ENCODE measurements around the gene POU2AF1. TPM values are rescaled to one million over a fixed set of nuclear protein-coding genes. Genes with fewer than 3 reads are reported as not detected.

The POU2AF1 gene
- polyA plus RNA-seq, 3 donors, result 0.61 to 1.4 (median 1.1) TPM

GRCh38 chr11:111388842-111389241 is 9.8 kb upstream of the POU2AF1 start:
- no peak for DNase-seq (ENCODE audit: low read depth in 3 of 3, low spot score in 2 of 3)

GRCh38 chr11:111388420-111388819 is 9.3 kb upstream of the POU2AF1 start:
- no peak for DNase-seq (ENCODE audit: low read depth in 3 of 3, low spot score in 2 of 3)

- DNase-seq (ENCODE audit: low read depth in 3 of 3, low spot score in 2 of 3), result no peak
Measured at GRCh38 chr11:111387363-111387762, 8.3 kb upstream of the POU2AF1 start.

- DNase-seq (ENCODE audit: low read depth in 3 of 3, low spot score in 2 of 3), result no peak
Measured at GRCh38 chr11:111386611-111387150, 7.6 kb upstream of the POU2AF1 start.

GRCh38 chr11:111384494-111384893 is 5.4 kb upstream of the POU2AF1 start:
- DNase-seq (ENCODE audit: low read depth in 3 of 3, low spot score in 2 of 3), result no peak

GRCh38 chr11:111382451-111382850 is 3.4 kb upstream of the POU2AF1 start:
- DNase-seq (ENCODE audit: low read depth in 3 of 3, low spot score in 2 of 3), result no peak

- no peak for DNase-seq (ENCODE audit: low read depth in 3 of 3, low spot score in 2 of 3)
Measured at GRCh38 chr11:111379602-111380136, 594 bp upstream of the POU2AF1 start.

GRCh38 chr11:111378185-111378860 is 752 bp downstream of the POU2AF1 start:
- no peak for DNase-seq (ENCODE audit: low read depth in 3 of 3, low spot score in 2 of 3)

GRCh38 chr11:111376181-111376871 is 2.7 kb downstream of the POU2AF1 start:
- no peak for DNase-seq (ENCODE audit: low read depth in 3 of 3, low spot score in 2 of 3)

- no peak for DNase-seq (ENCODE audit: low read depth in 3 of 3, low spot score in 2 of 3)
Measured at GRCh38 chr11:111373590-111373989, 5.5 kb downstream of the POU2AF1 start.

GRCh38 chr11:111372538-111372937 is 6.5 kb downstream of the POU2AF1 start:
- DNase-seq (ENCODE audit: low read depth in 3 of 3, low spot score in 2 of 3), result no peak

GRCh38 chr11:111370902-111371578 is 8.0 kb downstream of the POU2AF1 start:
- no peak for DNase-seq (ENCODE audit: low read depth in 3 of 3, low spot score in 2 of 3)

- no peak for DNase-seq (ENCODE audit: low read depth in 3 of 3, low spot score in 2 of 3)
Measured at GRCh38 chr11:111370270-111370901, 8.7 kb downstream of the POU2AF1 start.

- DNase-seq (ENCODE audit: low read depth in 3 of 3, low spot score in 2 of 3), result no peak
Measured at GRCh38 chr11:111368285-111368560, 10.9 kb downstream of the POU2AF1 start.

- no peak for DNase-seq (ENCODE audit: low read depth in 3 of 3, low spot score in 2 of 3)
Measured at GRCh38 chr11:111367411-111368284, 11.4 kb downstream of the POU2AF1 start.

- no peak for DNase-seq (ENCODE audit: low read depth in 3 of 3, low spot score in 2 of 3)
Measured at GRCh38 chr11:111366560-111367410, 12.3 kb downstream of the POU2AF1 start.

- DNase-seq (ENCODE audit: low read depth in 3 of 3, low spot score in 2 of 3), result no peak
Measured at GRCh38 chr11:111365722-111366559, 13.1 kb downstream of the POU2AF1 start.

- no peak for DNase-seq (ENCODE audit: low read depth in 3 of 3, low spot score in 2 of 3)
Measured at GRCh38 chr11:111364503-111364902, 14.6 kb downstream of the POU2AF1 start.
